Measurements from ENCODE around the gene CDK5R2.

CDK5R2 gene

DNA sequence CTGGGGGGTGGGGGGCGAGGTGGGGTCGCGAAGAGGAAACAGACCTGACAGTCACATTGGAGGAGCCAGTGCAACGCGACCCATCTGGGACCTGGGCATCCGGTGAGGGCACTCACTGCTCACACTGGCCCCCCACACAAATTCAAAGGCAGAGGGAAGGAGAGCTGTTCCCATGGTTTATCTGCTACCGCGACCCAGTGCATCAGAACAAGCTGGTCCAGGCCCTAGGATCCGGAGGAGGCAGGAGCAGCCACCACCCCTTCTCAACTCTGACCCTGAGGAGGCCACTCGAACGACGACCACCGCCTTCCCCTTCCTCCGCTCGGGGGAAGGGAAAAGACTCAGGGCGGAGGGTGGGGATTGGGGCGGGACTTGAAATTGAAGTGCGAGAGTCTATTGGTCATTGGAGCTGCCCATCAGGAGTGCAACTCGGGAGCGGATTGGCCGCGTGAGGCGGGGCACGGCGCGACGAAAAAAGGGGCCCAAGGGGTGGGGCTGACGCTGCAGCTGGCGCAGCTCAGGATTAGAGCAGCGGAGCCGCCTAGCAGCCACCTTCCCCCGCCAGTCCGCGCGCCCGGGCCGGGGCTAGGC, at the start of gene CDK5R2:
TSS of gene CDK5R2 (plus strand) at position 526 of the 591 bp plus-strand sequence. CDS start 155 bp downstream, outside the sequence.
- Histone ChIP-seq H3K4me3 (peak within 1 kb of the TSS; percentile 22 to 39), H3K9me3 (no peaks in the 10 kb centered on the region), H3K27ac (no peak within 1 kb of the TSS), H3K27me3 (peaks cover 4 to 88% of the 10 kb centered on the region in 2 donors), H3K36me3 (no peaks in the 10 kb centered on the region), H3K4me1 (peaks cover 0 to 30% (median 16%) of the 10 kb centered on the region in 4 donors)
- TF ChIP-seq CTCF (IDR thresholded peaks at IDR 0.05) = no peak
- intact Hi-C loops (cut with DNase I; ENCODE audit: low total_unique reads) = no loop called here
- no peak for DNase-seq

GRCh38 chr2:218910741-218911140, 48.7 kb upstream of the CDK5R2 start:
- no peak for TF ChIP-seq CTCF (IDR thresholded peaks at IDR 0.05)
- Histone ChIP-seq H3K4me1 (peaks cover 0 to 11% (median 10%) of the 10 kb centered on the region in 4 donors), H3K36me3 (no peaks in the 10 kb centered on the region), H3K4me3 (no peak overlapping the region), H3K27ac (no peak overlapping the region), H3K9me3 (no peaks in the 10 kb centered on the region), H3K27me3 (peaks cover 0 to 7% of the 10 kb centered on the region in 2 donors)
- intact Hi-C loops (cut with DNase I; ENCODE audit: low total_unique reads) = no loop called here
- no peak for DNase-seq

GRCh38 chr2:218920504-218920903, 39.0 kb upstream of the CDK5R2 start:
- Histone ChIP-seq H3K27ac (no peak overlapping the region), H3K9me3 (no peaks in the 10 kb centered on the region), H3K36me3 (no peaks in the 10 kb centered on the region), H3K4me1 (no peaks in the 10 kb centered on the region), H3K4me3 (no peak overlapping the region), H3K27me3 (peaks cover 0 to 45% of the 10 kb centered on the region in 2 donors)
- no peak for TF ChIP-seq CTCF (IDR thresholded peaks at IDR 0.05)
- no peak for DNase-seq
- intact Hi-C loops (cut with DNase I; ENCODE audit: low total_unique reads) = no loop called here

DNA sequence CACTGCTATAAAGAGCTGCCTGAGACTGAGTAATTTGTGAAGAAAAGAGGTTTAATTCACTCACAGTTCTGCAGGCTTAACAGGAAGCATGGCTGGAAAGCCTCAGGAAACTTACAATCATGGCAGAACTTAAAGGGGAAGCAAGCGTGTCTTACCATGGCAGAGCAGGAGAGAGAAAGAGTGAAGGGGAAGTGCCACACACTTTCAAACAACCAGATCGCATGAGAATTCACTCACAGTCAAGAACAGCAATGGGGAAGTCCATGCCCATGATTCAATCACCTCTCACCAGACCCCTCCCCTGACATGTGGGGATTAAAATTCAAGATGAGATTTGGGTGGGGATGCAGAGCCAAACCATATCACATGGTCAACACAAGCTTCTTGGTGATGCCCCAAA, 34.7 kb upstream of the CDK5R2 start:
- Histone ChIP-seq H3K4me3 (no peak overlapping the region), H3K9me3 (no peaks in the 10 kb centered on the region), H3K36me3 (no peaks in the 10 kb centered on the region), H3K27me3 (peaks cover 0 to 44% of the 10 kb centered on the region in 2 donors), H3K4me1 (no peaks in the 10 kb centered on the region), H3K27ac (no peak overlapping the region)
- intact Hi-C loops (cut with DNase I; ENCODE audit: low total_unique reads) = no loop called here
- no peak for DNase-seq
- TF ChIP-seq CTCF (IDR thresholded peaks at IDR 0.05) = no peak

GRCh38 chr2:218925434-218925833, 34.0 kb upstream of the CDK5R2 start:
- Histone ChIP-seq H3K36me3 (no peaks in the 10 kb centered on the region), H3K4me1 (no peaks in the 10 kb centered on the region), H3K9me3 (no peaks in the 10 kb centered on the region), H3K27ac (no peak overlapping the region), H3K4me3 (no peak overlapping the region), H3K27me3 (peaks cover 0 to 42% of the 10 kb centered on the region in 2 donors)
- no peak for DNase-seq
- no peak for TF ChIP-seq CTCF (IDR thresholded peaks at IDR 0.05)
- intact Hi-C loops (cut with DNase I; ENCODE audit: low total_unique reads) = no loop called here

DNA sequence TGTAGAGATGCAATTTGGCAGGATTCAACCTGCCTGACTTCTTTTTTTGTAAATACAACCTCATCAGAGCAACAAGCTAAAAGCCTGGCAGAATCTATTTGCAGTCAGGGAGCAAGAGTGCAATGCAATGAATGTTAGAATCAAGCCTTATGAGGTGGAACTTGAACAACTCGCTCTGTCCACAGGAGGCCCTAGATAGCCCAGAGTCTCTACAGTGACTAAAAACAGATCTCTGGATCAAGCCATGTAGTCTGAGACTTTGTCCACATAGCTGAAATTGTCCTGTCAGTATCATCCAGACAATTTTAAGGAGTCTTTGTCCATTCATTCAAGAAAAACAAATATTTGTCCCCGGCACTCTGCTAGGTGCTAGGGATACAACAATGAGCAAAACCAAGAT, 32.0 kb upstream of the CDK5R2 start:
- Histone ChIP-seq H3K27me3 (peaks cover 0 to 35% of the 10 kb centered on the region in 2 donors), H3K36me3 (no peaks in the 10 kb centered on the region), H3K4me1 (no peaks in the 10 kb centered on the region), H3K9me3 (no peaks in the 10 kb centered on the region), H3K4me3 (no peak overlapping the region), H3K27ac (no peak overlapping the region)
- intact Hi-C loops (cut with DNase I; ENCODE audit: low total_unique reads) = no loop called here
- no peak for DNase-seq
- no peak for TF ChIP-seq CTCF (IDR thresholded peaks at IDR 0.05)

Data from tibial artery (tissue), 4 donors.